ENCODE measurements around the gene BPHL. TPM values are rescaled to one million over a fixed set of nuclear protein-coding genes. Genes with fewer than 3 reads are reported as not detected.

The BPHL gene
- total and polyA plus RNA-seq, 2 of the 4 experiments (the other 2 are of a cell fraction): 14.7 to 16.3 TPM

- Histone ChIP-seq H3K27ac (ENCODE audit: insufficient read depth, low read length) (no peak overlapping the region), H4K91ac (ENCODE audit: insufficient read depth, low read depth, low read length) (no peak overlapping the region), H3K23ac (ENCODE audit: low read depth, low read length) (no peak overlapping the region), H4K8ac (ENCODE audit: low read depth in 2 of 2, low read length in 2 of 2) (no peak overlapping the region), H3K9me1 (ENCODE audit: insufficient read depth, low read length) (peaks cover 26% of the 10 kb centered on the region), H3K4me1 (ENCODE audit: control insufficient read depth, insufficient read depth, low read length) (peaks cover 8% of the 10 kb centered on the region), H2BK20ac (ENCODE audit: low read depth, low read length) (no peak overlapping the region), H3K27me3 (ENCODE audit: control insufficient read depth, insufficient read depth, low read length) (no peaks in the 10 kb centered on the region), H4K5ac (ENCODE audit: low read depth, low read length) (no peak overlapping the region), H4K20me1 (ENCODE audit: insufficient read depth, low read length) (peaks cover 33% of the 10 kb centered on the region), H3K14ac (replicated peaks; ENCODE audit: low read depth, low read length) (no peak overlapping the region), H3K56ac (ENCODE audit: extremely low read depth, insufficient read depth, low read length) (no peak overlapping the region), H2AK9ac (replicated peaks; ENCODE audit: low read depth, low read length, poor library complexity) (no peak overlapping the region), H3K36me3 (ENCODE audit: control insufficient read depth, insufficient read depth, low read length) (peaks cover 30% of the 10 kb centered on the region), H2BK120ac (ENCODE audit: low read depth, low read length) (no peak overlapping the region), H3K79me1 (ENCODE audit: low read depth in 1 of 2, low read length in 2 of 2) (peaks cover 43 to 72% of the 10 kb centered on the region in 2 experiments), H3K4me2 (ENCODE audit: low read depth, low read length) (no peak overlapping the region), H2AK5ac (ENCODE audit: low read depth, low read length) (no peak overlapping the region), H2BK5ac (ENCODE audit: low read depth, low read length, poor library complexity, severe bottlenecking) (no peak overlapping the region), H3K4me3 (ENCODE audit: insufficient read depth, low read depth, low read length) (no peak overlapping the region), H2BK15ac (ENCODE audit: low read depth, low read length) (no peak overlapping the region), H3K18ac (ENCODE audit: low read depth, low read length) (no peak overlapping the region), H3K9ac (ENCODE audit: low read depth, low read length) (no peak overlapping the region), H2AFZ (replicated peaks; ENCODE audit: low read length, poor library complexity) (no peak overlapping the region), H3K4ac (ENCODE audit: low read depth, low read length) (no peak overlapping the region), H3K9me3 (ENCODE audit: control insufficient read depth, insufficient read depth, low read length) (no peaks in the 10 kb centered on the region)
- ChIA-PET POLR2A (ENCODE audit: unreplicated experiment) (no interaction called here), CTCF (no interaction called here)
- no TSS peak for BruUV-seq (replicated peaks)
- in situ Hi-C loops (cut with MboI; ENCODE audit: low sequenced_read_pairs) (no loop called here), intact Hi-C loops (cut with micrococcal nuclease) (no loop called here), dilution Hi-C loops (cut with HindIII; ENCODE audit: low sequenced_read_pairs, unreplicated experiment) (no loop called here)
- TF ChIP-seq RAD21 (IDR thresholded peaks at IDR 0.05; ENCODE audit: low read length): no peak
- no peak for TF ChIP-seq BHLHE40 (IDR thresholded peaks at IDR 0.05; ENCODE audit: low read depth, low read length)
- no peak for TF ChIP-seq POLR2A (IDR thresholded peaks at IDR 0.05; ENCODE audit: low read depth, low read length)
- TF ChIP-seq CHD1 (IDR thresholded peaks at IDR 0.05; ENCODE audit: low read depth, low read length): no peak
- no peak for TF ChIP-seq RFX5 (IDR thresholded peaks at IDR 0.05; ENCODE audit: low read depth, low read length)
- no peak for TF ChIP-seq MAFK (IDR thresholded peaks at IDR 0.05; ENCODE audit: low read depth, low read length)
- TF ChIP-seq USF2 (IDR thresholded peaks at IDR 0.05; ENCODE audit: low read depth, low read length): no peak
- no peak for TF ChIP-seq ELK1 (IDR thresholded peaks at IDR 0.05; ENCODE audit: borderline replicate concordance, low read depth, low read length)
- no peak for TF ChIP-seq CTCF (conservative IDR thresholded peaks at IDR 0.05; ENCODE audit: low read depth, low read length)
- no peak for TF ChIP-seq MXI1 (IDR thresholded peaks at IDR 0.05; ENCODE audit: borderline replicate concordance, low read depth, low read length)
- TF ChIP-seq NFE2L2 (IDR thresholded peaks at IDR 0.05; ENCODE audit: low read depth, low read length): no peak
- TF ChIP-seq FOS (IDR thresholded peaks at IDR 0.05; ENCODE audit: low read depth, low read length): no peak
- no peak for TF ChIP-seq SMC3 (IDR thresholded peaks at IDR 0.05; ENCODE audit: low read depth, low read length)
- TF ChIP-seq MAZ (IDR thresholded peaks at IDR 0.05; ENCODE audit: borderline replicate concordance, low read depth, low read length): no peak
- no peak for TF ChIP-seq RCOR1 (IDR thresholded peaks at IDR 0.05; ENCODE audit: insufficient replicate concordance, low read length)
- no peak for TF ChIP-seq CEBPB (IDR thresholded peaks at IDR 0.05; ENCODE audit: low read depth, low read length)
- DNase-seq: no peak
- ATAC-seq (ENCODE audit: low read depth): no peak
- WGBS, 2 experiments (ENCODE audit: extremely low coverage in 2 of 2, insufficient read length in 1 of 2): no CpG with 5 or more reads among the region's 3 CpGs
Observed at GRCh38 chr6:3076320-3076719, 42.2 kb upstream of the BPHL start.

All from IMR-90 (cell line).